HepG2 (cell line): ENCODE results near the gene CCDC136.

ENCODE experiments used
- FOXM1 ChIP-seq: sonication (generic); formaldehyde crosslinking; IDR thresholded peaks from 2 replicates; pipeline ENCODE4 v1.5.0; 2020; ENCODE audit warnings: missing genetic modification reagents
- HOXA5 ChIP-seq: sonication (generic); formaldehyde crosslinking; IDR thresholded peaks from 2 replicates; pipeline ENCODE4 v1.4.0; 2020; ENCODE audit warnings: missing genetic modification reagents
- POGZ ChIP-seq: sonication (generic); formaldehyde crosslinking; IDR thresholded peaks from 2 replicates; pipeline ENCODE4 v1.4.0; 2020; ENCODE audit warnings: mild to moderate bottlenecking, missing genetic modification reagents
- RFX5 ChIP-seq: IDR thresholded peaks from 2 replicates; pipeline ENCODE4 v1.6.1; 2011; ENCODE audit warnings: low read depth, low read length, improper control_type of control experiment
- SOX5 ChIP-seq: IDR thresholded peaks from 2 replicates; pipeline ENCODE4 v1.6.1; 2016; ENCODE audit warnings: borderline replicate concordance
- TAF1 ChIP-seq: sonication (generic); formaldehyde crosslinking; IDR thresholded peaks from 2 replicates; pipeline ENCODE4 v1.4.0; 2020; ENCODE audit warnings: missing genetic modification reagents
- TCF7L2 ChIP-seq: IDR thresholded peaks from 2 replicates; pipeline ENCODE4 v1.6.1; 2011; ENCODE audit warnings: mild to moderate bottlenecking, low read depth, low read length, moderate library complexity
- ZC3H4 ChIP-seq: sonication (generic); formaldehyde crosslinking; IDR thresholded peaks from 2 replicates; pipeline ENCODE4 v1.4.0; 2020; ENCODE audit warnings: missing genetic modification reagents, borderline replicate concordance
- ZNF138 ChIP-seq: sonication (generic); formaldehyde crosslinking; IDR thresholded peaks from 2 replicates; pipeline ENCODE4 v1.5.0; 2020; ENCODE audit warnings: mild to moderate bottlenecking, low read depth, missing genetic modification reagents
- ZNF24 ChIP-seq: fragments of 450-650 bp; IDR thresholded peaks from 2 replicates; pipeline ENCODE4 v1.6.1; 2017; ENCODE audit warnings: antibody characterized with exemption, mild to moderate bottlenecking
- ZNF546 ChIP-seq: sonication (generic); formaldehyde crosslinking; conservative IDR thresholded peaks from 2 replicates; pipeline ENCODE4 v1.8.1; 2023; ENCODE audit warnings: mild to moderate bottlenecking, missing genetic modification reagents
- TF ChIP-seq, protein P1 (sequence below): sonication (generic); formaldehyde crosslinking; IDR thresholded peaks from 2 replicates; pipeline ENCODE4 v1.8.1; 2023; ENCODE audit warnings: mild to moderate bottlenecking, missing genetic modification reagents
- TF ChIP-seq, protein P2 (sequence below), 2 experiments: sonication (generic) in 1 of 2; formaldehyde crosslinking in 1 of 2; IDR thresholded peaks; 2 replicates each; pipeline versions ENCODE4 v1.4.0 to v1.6.1; 2018 to 2020; ENCODE audit warnings: missing genetic modification reagents in 2 of 2, borderline replicate concordance in 1 of 2, low read depth in 1 of 2, mild to moderate bottlenecking in 1 of 2, missing biosample characterization in 1 of 2

DNA sequence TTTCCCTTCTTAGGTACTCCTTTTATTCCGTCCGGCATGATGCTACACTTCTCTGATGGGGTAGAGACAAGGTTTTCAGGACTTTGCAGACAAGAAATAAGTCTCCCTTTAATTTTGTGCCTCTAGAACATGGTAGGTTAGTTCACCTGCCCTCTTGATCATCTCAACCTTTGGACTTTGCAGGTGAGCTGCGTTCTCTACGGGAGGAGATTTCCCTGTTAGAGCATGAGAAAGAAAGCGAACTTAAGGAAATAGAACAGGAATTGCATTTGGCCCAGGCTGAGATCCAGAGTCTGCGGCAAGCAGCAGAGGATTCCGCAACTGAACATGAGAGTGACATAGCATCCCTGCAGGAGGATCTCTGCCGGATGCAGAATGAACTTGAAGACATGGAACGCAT is 9.2 kb downstream of the CCDC136 start:
- no peak for TF ChIP-seq TAF1 (CRISPR knock-in tag)
- TF ChIP-seq, protein P1, sequence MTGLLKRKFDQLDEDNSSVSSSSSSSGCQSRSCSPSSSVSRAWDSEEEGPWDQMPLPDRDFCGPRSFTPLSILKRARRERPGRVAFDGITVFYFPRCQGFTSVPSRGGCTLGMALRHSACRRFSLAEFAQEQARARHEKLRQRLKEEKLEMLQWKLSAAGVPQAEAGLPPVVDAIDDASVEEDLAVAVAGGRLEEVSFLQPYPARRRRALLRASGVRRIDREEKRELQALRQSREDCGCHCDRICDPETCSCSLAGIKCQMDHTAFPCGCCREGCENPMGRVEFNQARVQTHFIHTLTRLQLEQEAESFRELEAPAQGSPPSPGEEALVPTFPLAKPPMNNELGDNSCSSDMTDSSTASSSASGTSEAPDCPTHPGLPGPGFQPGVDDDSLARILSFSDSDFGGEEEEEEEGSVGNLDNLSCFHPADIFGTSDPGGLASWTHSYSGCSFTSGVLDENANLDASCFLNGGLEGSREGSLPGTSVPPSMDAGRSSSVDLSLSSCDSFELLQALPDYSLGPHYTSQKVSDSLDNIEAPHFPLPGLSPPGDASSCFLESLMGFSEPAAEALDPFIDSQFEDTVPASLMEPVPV: no peak
- no peak for TF ChIP-seq ZNF24
- TF ChIP-seq ZC3H4 (CRISPR knock-in tag): no peak
- no peak for TF ChIP-seq POGZ
- TF ChIP-seq RFX5: no peak
- TF ChIP-seq HOXA5: no peak
- no peak for TF ChIP-seq TCF7L2
- no peak for TF ChIP-seq FOXM1 (CRISPR knock-in tag)
- TF ChIP-seq, protein P2, sequence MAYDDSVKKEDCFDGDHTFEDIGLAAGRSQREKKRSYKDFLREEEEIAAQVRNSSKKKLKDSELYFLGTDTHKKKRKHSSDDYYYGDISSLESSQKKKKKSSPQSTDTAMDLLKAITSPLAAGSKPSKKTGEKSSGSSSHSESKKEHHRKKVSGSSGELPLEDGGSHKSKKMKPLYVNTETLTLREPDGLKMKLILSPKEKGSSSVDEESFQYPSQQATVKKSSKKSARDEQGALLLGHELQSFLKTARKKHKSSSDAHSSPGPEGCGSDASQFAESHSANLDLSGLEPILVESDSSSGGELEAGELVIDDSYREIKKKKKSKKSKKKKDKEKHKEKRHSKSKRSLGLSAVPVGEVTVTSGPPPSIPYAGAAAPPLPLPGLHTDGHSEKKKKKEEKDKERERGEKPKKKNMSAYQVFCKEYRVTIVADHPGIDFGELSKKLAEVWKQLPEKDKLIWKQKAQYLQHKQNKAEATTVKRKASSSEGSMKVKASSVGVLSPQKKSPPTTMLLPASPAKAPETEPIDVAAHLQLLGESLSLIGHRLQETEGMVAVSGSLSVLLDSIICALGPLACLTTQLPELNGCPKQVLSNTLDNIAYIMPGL (CRISPR knock-in tag; IDR thresholded peaks at IDR 0.05; ENCODE audit: borderline replicate concordance in 1 of 2, low read depth in 1 of 2): no peak
- TF ChIP-seq ZNF546 (CRISPR knock-in tag): no peak
- TF ChIP-seq ZNF138 (CRISPR knock-in tag): no peak
- TF ChIP-seq SOX5 (CRISPR knock-in tag): no peak
